Limb (tissue), 2 donors: ENCODE results near the gene PPP4R1.
"Not testable (repeated sequence)": the region's sequence is repeated elsewhere in the genome, so short reads cannot be mapped to it uniquely, and the experiment has no call there.

Experiments used
- DNase-seq, 2 donors: peaks; one replicate each; pipeline ENCODE4 v3.0.0-alpha.2; 2016; ENCODE audit errors: extremely low spot score in 2 of 2

The PPP4R1 gene

GRCh38 chr18:9629709-9630108 is 15.3 kb upstream of the PPP4R1 start:
- no peak for DNase-seq

GRCh38 chr18:9628984-9629383 is 14.6 kb upstream of the PPP4R1 start:
- DNase-seq: no peak

- DNase-seq: no peak
These were observed 13.3 kb upstream of the PPP4R1 start for GRCh38 chr18:9627642-9628041.

GRCh38 chr18:9619990-9620389 is 5.6 kb upstream of the PPP4R1 start:
- DNase-seq: no peak

- no peak for DNase-seq
These were observed 5.2 kb upstream of the PPP4R1 start for GRCh38 chr18:9619545-9619944.

GRCh38 chr18:9619056-9619455 is 4.7 kb upstream of the PPP4R1 start:
- DNase-seq: no peak

- DNase-seq: no peak
These were observed 2.7 kb upstream of the PPP4R1 start for GRCh38 chr18:9617006-9617542.

GRCh38 chr18:9616049-9616448 is 1.7 kb upstream of the PPP4R1 start:
- DNase-seq: no peak

GRCh38 chr18:9615280-9615797 is 980 bp upstream of the PPP4R1 start:
- DNase-seq: no peak

GRCh38 chr18:9613550-9614400 is 584 bp downstream of the PPP4R1 start:
- DNase-seq: peak; percentile 49 to 82

- no peak for DNase-seq
These were observed 1.4 kb downstream of the PPP4R1 start for GRCh38 chr18:9612977-9613376.

GRCh38 chr18:9612215-9612830 is 2.0 kb downstream of the PPP4R1 start:
- DNase-seq: peak; percentile 33 to 56

- DNase-seq: no peak
These were observed 5.2 kb downstream of the PPP4R1 start for GRCh38 chr18:9609190-9609589.

GRCh38 chr18:9608728-9609127 is 5.6 kb downstream of the PPP4R1 start:
- DNase-seq: no peak

- DNase-seq: no peak
These were observed 6.1 kb downstream of the PPP4R1 start for GRCh38 chr18:9608298-9608697.

GRCh38 chr18:9607111-9607510 is 7.2 kb downstream of the PPP4R1 start:
- not testable (repeated sequence) for DNase-seq

- DNase-seq: no peak
These were observed 8.3 kb downstream of the PPP4R1 start for GRCh38 chr18:9606039-9606438.

GRCh38 chr18:9604348-9604747 is 10.0 kb downstream of the PPP4R1 start:
- DNase-seq: no peak

GRCh38 chr18:9599328-9599727 is 15.0 kb downstream of the PPP4R1 start:
- no peak for DNase-seq

GRCh38 chr18:9597609-9598008 is 16.8 kb downstream of the PPP4R1 start:
- no peak for DNase-seq

- DNase-seq: no peak
These were observed 17.4 kb downstream of the PPP4R1 start for GRCh38 chr18:9596843-9597526.

GRCh38 chr18:9596226-9596625 is 18.1 kb downstream of the PPP4R1 start:
- DNase-seq: peak in 1 of 2 donors; percentile 87
